HG03097 (cell line): ENCODE results near the gene KRT72.

Experiments
- ATAC-seq: cut with Tn5 transposase; IDR thresholded peaks from one replicate; pipeline ENCODE4 v1.9.1; 2021; ENCODE audit not compliant: unreplicated experiment, low FRiP score

KRT72 gene

GRCh38 chr12:52581481-52581880 is 19.8 kb downstream of the KRT72 start:
- ATAC-seq = no peak

GRCh38 chr12:52581066-52581465 is 20.2 kb downstream of the KRT72 start:
- ATAC-seq = no peak

- no peak for ATAC-seq
Observed at GRCh38 chr12:52580496-52580895, 20.8 kb downstream of the KRT72 start.

- ATAC-seq = no peak
Observed at GRCh38 chr12:52579468-52580465, 21.5 kb downstream of the KRT72 start.

- no peak for ATAC-seq
Observed at GRCh38 chr12:52578469-52578868, 22.8 kb downstream of the KRT72 start.

- no peak for ATAC-seq
Observed at GRCh38 chr12:52577316-52577715, 23.9 kb downstream of the KRT72 start.

GRCh38 chr12:52575948-52576347 is 25.3 kb downstream of the KRT72 start:
- ATAC-seq = no peak

GRCh38 chr12:52575256-52575655 is 26.0 kb downstream of the KRT72 start:
- no peak for ATAC-seq

GRCh38 chr12:52573743-52574142 is 27.5 kb downstream of the KRT72 start, which contains the start of gene KRT74:
KRT74 (minus strand) TSS chr12:52573843; CDS start chr12:52573777, 66 bp downstream.
- no peak for ATAC-seq

GRCh38 chr12:52573306-52573705 is 28.0 kb downstream of the KRT72 start:
- ATAC-seq = no peak

GRCh38 chr12:52570511-52570910 is 30.8 kb downstream of the KRT72 start:
- ATAC-seq = no peak

GRCh38 chr12:52568111-52568510 is 33.2 kb downstream of the KRT72 start:
- ATAC-seq = no peak

- no peak for ATAC-seq
Observed at GRCh38 chr12:52566847-52567291, 34.4 kb downstream of the KRT72 start.

GRCh38 chr12:52564582-52564981 is 36.7 kb downstream of the KRT72 start:
- ATAC-seq = no peak

- ATAC-seq = no peak
Observed at GRCh38 chr12:52561880-52562449, 39.3 kb downstream of the KRT72 start.

GRCh38 chr12:52559979-52560378 is 41.3 kb downstream of the KRT72 start:
- no peak for ATAC-seq

GRCh38 chr12:52558781-52559445 is 42.4 kb downstream of the KRT72 start:
- no peak for ATAC-seq

GRCh38 chr12:52557476-52557875 is 43.8 kb downstream of the KRT72 start:
- ATAC-seq = no peak

- ATAC-seq = no peak
Observed at GRCh38 chr12:52555577-52555976, 45.7 kb downstream of the KRT72 start.

- no peak for ATAC-seq
Observed at GRCh38 chr12:52552681-52553195, 48.5 kb downstream of the KRT72 start, which contains the start of gene KRT71. KRT71 (minus strand) TSS chr12:52553145; CDS start chr12:52553077, 68 bp downstream.

GRCh38 chr12:52552055-52552454 is 49.2 kb downstream of the KRT72 start:
- ATAC-seq = no peak
